GM18517 (cell line): ENCODE data around the gene LYZL6.

Source experiments
- ATAC-seq: cut with Tn5 transposase; IDR thresholded peaks from one replicate; pipeline ENCODE4 v1.9.1; 2021; ENCODE audit warnings: mild to moderate bottlenecking, moderate library complexity; ENCODE audit not compliant: unreplicated experiment

LYZL6 gene

DNA sequence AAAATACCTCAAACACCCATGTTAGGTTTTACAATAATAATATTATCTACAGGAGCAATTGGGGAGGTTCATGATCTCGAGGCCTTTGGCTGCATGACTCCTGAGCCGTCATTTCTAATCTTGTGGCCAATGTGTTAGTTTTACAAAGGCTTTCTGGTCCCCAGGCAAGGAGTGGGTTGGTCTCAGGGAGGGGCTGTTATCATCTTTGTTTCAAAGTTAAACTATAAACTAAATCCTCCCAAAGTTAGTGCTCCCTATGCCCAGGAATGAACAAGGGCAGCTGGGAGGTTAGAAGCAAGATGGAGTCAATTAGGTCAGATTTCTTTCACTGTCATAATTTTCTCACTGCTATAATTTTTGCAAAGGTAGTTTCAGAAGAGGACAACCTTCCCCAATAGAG, 54.3 kb downstream of the LYZL6 start:
- ATAC-seq = no peak
